DND-41 (cell line): ENCODE measurements around the gene UCHL3.

Experiments used
- CTCF ChIP-seq: IDR thresholded peaks from 2 replicates; pipeline ENCODE4 v1.5.1; 2012; ENCODE audit warnings: borderline replicate concordance, low read length, moderate library complexity, mild to moderate bottlenecking; ENCODE audit not compliant: poor library complexity, severe bottlenecking; ENCODE audit errors: extremely low read depth
- EZH2 ChIP-seq: IDR thresholded peaks from 3 replicates; pipeline ENCODE4 v1.6.1; 2012; ENCODE audit warnings: borderline replicate concordance, low read depth, mild to moderate bottlenecking, moderate library complexity, low read length, inconsistent platforms; ENCODE audit not compliant: severe bottlenecking

- TF ChIP-seq CTCF, result peak; percentile 42
- TF ChIP-seq EZH2, result no peak
These were observed 17.1 kb downstream of the UCHL3 start for GRCh38 chr13:75566658-75567057.
